NCI-H128 (cell line): ENCODE measurements around the gene RPL10A.
"Not testable (repeated sequence)": the region's sequence is repeated elsewhere in the genome, so short reads cannot be mapped to it uniquely, and the experiment has no call there.

Source experiments
- DNase-seq: peaks from one replicate; lab custom pipeline; 2025; ENCODE audit not compliant: unreplicated experiment; lab: John Stamatoyannopoulos, UW

RPL10A gene

GRCh38 chr6:35510916-35511561 lies 42.8 kb downstream of the RPL10A start:
- DNase-seq, result no peak

DNA sequence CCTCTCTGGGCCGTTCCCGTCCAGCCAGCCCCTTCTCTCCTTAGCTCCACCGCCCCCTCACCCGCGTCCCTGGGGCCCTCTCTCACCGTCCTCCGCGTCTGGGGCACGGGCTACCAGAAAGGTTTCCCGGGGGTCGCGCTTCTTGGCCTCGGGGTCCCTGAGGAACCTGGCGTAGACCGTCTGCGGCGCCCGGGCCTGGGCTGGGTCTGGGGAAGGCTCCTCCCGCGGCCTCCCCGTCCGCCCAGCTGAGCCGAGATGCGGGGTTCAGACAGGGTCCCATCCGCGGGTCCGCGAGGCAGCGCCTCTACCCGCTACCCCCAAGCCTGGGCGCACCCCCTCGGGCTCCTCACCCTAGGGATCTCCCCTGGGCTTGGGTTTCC lies 43.4 kb downstream of the RPL10A start:
- no peak for DNase-seq

DNA sequence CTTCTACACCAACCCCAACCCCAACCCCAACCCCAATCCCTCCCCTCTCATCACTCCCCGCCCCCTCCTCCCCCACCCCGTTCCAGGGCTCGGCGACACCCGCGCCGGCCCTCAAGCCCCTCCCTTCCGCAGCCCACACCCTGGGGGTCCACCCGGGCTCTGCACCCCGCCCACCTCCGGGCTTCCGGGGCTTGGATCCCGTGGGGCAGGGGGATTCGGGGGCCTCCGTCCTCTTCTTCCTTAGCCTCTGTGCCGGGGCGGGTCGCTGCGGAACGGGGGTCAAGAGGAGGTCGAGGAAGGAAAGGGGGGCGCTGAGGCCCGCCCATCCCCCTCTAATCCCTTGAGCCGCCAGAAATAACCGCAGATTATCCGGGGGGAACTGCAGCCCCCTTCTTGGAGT lies 43.8 kb downstream of the RPL10A start:
- no peak for DNase-seq

- DNase-seq, result no peak
These were observed 44.5 kb downstream of the RPL10A start, which contains the start of gene TULP1 for GRCh38 chr6:35512740-35513139. TULP1 (minus strand) TSS chr6:35512896; CDS start chr6:35512858, 38 bp downstream.

DNA sequence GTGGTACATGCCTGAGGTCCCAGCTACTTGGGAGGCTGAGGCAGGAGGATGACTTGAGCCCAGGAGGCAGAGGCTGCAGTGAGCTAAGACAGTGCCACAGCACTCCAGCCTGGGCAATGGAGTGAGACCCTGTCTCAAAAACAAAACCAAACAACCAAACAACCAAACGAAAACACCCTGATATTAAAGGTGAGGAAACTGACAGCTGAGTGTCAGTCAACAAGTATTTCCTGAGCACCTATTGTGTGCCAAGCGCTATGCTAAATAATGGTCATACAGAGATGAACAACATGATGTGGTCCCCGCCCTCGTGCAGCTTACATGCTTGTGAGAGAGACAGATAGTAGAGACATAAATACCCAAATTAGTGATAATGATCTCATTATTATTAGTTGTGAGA lies 46.4 kb downstream of the RPL10A start:
- no peak for DNase-seq

- not testable (repeated sequence) for DNase-seq
These were observed 47.7 kb downstream of the RPL10A start for GRCh38 chr6:35515939-35516338.

DNA sequence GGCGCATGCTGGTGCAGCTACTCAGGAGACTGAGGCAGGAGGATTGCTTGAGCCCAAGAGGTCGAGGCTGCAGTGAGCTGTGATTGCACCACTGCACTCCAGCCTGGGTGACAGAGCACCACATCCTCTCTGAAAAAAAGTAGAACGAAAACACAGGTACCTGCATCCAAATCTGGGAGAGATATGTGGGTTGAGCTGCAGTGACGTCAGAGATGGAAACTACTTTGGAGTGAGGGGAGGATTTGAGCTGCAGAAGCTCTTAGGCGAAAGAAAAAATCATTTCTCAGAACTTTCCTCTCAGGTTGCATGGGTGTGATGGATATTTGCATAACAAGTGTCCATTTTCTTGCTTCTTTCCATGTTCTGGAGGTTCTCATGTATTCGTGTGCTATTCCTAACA lies 48.5 kb downstream of the RPL10A start:
- no peak for DNase-seq

DNA sequence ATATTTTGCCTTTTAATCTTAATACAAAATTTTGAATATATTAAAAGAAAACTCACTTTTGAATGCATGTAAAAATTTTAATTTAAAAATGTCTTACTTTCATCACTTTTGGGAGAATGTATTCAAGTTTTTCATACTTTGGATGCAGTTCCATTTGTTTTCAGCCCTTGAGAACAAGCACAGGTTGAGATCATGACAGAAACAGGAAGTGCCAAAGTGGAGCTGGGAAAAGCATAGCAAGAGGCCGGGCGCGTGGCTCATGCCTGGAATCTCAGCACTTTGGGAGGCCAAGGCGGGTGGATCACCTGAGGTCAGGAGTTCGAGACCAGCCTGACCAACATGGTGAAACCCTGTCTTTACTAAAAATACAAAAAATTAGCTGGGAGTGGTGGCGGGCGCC lies 49.8 kb downstream of the RPL10A start:
- DNase-seq, result not testable (repeated sequence)

DNA sequence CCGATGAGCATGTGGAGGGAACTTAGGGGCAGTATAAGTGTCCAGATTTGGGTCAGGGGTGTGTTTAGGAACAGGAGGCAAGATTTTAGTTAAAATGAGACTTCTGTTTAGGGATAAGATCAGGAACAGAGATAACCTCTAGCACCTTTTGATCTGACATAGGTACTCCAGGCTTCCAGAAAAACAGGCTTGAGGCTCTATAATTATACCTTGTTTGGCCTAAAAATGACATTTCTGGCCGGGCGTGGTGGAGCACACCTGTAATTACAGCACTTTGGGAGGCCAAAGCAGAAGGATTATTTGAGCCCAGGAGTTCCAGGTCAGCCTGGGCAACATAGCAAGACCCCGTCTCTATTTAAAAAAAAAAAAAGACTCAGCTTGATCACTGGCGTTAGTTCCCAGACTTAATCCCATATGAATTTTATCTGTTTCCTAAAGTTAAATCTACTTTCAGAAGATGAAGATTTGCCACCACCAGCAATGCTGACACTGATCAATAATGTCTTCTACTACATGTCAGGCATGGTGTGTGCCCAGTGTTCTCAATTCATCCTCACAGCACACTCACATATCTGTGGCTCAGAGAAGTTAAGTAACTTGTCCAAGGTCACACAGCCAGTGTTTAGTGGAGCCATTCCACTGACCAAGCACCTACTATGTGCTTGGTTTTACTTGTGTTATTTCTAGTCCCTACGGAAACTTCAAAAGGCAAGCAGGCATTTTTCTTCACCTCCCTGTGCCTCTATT lies 50.5 kb downstream of the RPL10A start:
- DNase-seq, result no peak

GRCh38 chr6:35519313-35520015 lies 51.3 kb downstream of the RPL10A start:
- DNase-seq, result no peak
